ENCODE data around the gene SLC2A3.
A peak's percentile ranks its signal among the peaks of the same experiment; 100 is the strongest.
"Not testable (repeated sequence)": the region's sequence is repeated elsewhere in the genome, so short reads cannot be mapped to it uniquely, and the experiment has no call there.

SLC2A3 gene

DNA sequence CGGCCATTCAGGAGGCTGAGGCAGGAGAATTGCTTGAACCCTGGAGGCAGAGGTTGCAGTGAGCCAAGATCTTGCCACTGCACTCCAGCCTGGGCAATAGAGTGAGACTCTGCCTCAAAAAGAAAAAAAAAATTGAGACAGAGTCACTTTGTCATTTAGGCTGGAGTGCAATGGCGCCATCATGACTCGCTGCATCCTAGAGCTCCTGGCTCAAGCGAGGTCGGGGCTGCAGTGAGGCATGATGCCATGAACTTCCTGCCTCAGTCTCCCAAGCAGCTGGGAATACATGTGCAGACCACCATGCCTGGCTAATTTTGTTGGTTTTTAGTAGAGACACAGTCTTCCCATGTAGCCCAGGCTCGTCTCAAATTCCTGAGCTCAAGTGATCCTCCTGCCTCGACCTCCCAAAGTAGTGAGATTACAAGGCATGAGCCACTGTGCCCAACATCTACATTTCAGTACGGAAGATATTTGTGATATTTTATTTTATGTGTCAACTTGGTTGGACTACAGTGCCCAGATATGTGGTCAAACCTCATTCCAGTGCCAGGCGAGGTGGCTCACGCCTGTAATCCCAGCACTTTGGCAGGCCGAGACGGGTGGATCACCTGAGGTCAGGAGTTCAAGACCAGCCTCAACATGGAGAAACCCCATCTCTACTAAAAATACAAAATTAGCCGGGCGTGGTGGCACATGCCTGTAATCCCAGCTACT lies 14.4 kb upstream of the SLC2A3 start:
- not testable (repeated sequence) for DNase-seq

DNA sequence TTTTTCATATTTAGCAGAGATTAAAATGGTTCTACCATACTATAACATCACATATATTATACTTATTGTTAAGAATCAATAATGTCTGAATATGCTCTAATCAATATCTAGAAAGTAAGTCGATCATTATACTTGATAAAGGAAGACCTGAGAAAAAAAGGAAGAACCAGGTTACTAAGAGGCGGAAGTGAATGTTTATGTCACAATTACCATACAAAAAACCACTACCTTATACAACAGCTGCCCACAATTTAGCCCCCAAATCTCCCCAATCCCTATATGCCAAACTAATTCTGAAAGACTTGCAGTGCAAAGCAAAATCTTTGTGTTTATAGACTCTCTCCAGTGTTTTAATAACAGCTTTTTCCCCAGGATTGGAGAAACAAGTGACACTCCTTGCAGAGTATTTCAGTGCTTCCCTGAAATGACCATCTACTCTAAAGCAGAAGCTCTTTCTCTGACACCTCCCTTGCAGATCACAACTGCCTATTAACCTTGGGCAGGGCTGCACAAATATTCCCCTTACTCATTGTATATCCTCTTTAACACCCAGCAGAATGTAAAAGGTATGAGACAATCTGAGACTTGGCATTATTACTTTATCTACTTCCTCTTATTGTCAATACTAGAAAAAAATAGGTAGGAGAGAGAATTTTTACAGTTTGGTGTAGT lies 12.7 kb upstream of the SLC2A3 start:
- no peak for DNase-seq

DNA sequence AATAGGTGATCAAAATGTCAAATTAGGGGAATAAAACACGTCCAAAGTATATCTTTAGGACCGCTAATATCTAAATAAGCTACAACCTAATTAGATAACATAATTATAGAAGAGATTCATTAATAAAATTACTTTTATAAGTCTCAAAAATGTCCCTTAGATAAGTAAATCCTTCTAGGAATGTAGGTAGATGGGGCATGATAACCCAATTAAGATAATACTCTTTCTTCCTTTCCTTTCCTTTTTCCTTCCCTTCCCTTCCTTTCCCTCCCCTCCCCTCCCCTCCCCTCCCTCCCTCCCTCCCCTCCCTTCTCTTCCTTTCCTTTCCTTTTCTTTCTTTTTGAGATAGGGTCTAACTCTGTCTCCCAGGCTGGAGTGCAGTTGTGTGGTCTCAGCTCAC lies 11.0 kb upstream of the SLC2A3 start:
- DNase-seq, result no peak

DNA sequence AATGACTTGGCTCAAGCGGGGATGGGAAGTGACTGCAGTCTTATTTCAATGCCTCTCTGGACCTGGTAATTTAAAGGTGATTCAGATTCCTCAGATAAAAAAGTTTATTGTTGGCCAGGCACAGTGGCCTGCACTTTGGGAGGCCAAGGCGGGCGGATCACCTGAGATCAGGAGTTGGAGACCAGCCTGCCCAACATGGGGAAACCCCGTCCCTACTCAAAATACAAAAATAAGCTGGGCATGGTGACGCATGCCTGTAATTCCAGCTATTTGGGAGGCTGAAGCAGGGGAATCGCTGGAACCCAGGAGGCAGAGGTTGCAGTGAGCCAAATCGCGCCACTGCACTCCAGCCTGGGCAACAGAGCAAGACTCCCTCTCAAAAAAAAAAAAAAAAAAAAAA lies 8.8 kb upstream of the SLC2A3 start:
- not testable (repeated sequence) for DNase-seq

DNA sequence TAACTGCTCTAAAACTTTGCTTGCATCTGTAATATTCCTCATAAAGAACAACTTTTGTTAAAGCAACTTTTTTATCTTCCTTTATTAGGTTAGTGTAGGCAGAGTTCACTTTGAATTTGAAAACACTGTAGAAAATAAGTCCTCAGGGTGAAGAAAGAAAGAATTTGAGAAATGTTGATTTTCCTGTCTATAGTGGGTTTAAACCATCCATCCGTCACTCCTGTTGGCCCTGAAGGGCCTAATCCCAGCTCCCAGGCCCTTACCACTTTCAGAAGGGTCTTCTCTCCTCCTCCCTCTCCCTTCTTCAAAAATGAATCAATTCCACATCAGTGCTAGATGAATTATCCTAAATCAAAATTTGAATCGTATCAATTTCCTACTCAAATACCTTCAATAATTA lies 4.9 kb upstream of the SLC2A3 start:
- DNase-seq, result no peak

DNA sequence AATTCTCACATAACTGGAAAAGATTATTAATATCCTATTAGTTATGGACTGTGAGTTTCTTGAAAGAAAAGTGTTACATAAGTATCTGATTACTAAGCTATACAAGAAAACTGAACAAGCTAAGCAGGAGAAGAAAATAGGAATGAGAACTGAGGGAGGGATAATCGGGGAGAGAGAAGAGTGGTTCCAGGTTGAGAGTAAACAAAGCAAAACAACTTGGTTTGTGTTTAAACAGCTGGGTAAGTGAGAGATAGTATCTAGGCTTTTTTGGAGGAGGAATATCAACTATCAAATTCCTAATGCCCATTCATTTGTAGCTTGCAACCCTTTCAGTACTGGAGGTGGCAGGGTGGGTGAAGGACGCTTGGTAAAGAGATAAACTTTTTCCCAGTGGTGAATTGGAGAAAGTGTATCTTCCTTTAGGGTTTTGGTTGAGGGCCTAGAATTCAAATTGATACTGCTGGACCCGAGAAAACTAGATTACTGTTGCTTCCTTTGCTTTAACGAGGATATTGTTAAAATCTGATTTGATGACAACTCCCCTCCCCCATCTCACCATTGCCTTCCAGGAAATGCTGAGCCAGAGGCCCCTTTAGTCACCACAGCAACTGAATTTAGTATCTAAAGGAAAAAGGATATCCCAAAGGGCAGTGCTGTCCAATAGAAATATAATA lies 2.0 kb upstream of the SLC2A3 start:
- no peak for DNase-seq

DNA sequence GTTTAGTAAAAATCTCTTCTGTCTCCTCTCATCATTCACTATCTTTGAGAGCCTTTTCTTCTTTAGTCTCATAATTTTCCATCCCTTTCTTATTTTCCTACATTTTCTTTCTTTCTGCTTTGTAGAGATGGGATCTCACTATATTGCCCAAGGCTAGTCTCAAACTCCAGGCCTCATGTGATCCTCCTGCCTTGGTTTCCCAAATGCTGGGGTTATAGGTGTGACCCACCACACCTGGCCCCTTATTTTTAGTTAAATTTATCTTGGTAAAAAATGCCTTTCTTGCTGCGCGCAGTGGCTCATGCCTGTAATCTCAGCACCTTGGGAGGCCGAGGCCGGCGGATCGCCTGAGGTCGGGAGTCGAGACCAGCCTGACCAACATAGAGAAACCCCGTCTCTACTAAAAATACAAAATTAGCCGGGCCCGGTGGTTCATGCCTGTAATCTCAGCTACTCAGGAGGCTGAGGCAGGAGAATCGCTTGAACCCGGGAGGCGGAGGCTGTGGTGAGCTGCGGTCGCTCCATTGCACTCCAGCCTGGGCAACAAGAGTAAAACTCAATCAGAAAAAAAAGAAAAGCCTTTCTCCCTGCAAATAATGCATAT lies 996 bp downstream of the SLC2A3 start:
- no peak for DNase-seq

DNA sequence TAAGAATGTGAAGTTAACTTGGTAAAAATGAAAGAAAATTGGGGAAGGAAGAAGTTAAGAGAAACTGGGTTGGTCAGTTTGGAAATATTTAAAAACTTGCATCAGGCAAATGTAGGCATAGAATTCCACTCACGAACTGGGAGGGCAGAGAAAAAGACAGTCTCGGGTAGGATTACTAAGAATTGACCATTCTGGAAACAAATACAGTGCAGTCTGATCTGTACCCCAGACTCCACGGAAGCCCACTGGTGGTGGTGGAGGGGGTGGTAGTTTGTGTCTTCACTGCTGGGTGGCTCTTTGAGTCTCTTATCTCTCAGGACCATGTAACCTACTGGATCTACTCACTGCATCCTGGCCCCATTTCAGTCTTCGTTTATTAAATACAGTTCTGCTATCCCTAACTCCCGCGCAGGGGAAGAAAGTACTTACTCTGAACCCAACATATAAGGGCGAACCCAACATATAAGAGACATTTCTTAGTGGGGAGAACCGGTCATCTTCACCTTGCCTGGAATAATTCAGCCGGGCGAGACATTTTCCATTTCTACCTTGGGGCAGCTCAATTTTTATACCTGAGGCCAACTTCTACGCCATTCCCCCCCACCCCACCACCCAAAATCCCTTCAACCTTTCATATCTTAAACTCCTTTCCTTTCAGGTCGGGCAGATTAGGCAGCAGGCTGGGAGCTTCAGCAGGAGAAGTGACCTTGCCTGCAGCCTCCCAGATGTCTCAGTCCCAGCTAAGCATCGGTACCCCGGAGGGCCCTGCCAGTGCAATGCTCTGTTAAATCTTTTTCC lies 1.7 kb downstream of the SLC2A3 start:
- DNase-seq, result no peak

DNA sequence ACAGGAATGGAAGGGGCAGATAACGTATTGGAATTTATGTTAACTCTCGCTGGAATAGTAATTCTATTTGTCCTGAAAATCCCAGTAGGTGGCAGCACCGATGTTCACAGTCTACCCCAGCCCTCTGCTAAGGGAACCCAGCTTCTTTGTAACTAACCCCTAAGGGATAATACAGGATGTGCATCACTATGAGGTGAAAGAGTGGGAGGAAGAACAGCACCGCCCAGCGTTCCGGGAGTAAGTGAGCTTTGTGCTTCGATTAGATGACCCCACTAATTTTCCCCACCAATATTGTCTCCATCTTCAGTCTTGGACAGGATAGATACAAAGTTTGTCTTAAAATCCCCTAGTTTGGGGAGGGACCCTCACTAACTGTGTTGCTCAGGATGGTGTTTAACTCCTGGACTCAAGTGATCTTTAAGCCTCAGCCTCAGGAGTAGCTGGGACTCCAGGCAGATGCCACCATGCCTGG lies 2.7 kb downstream of the SLC2A3 start:
- DNase-seq, result peak; percentile 51

DNA sequence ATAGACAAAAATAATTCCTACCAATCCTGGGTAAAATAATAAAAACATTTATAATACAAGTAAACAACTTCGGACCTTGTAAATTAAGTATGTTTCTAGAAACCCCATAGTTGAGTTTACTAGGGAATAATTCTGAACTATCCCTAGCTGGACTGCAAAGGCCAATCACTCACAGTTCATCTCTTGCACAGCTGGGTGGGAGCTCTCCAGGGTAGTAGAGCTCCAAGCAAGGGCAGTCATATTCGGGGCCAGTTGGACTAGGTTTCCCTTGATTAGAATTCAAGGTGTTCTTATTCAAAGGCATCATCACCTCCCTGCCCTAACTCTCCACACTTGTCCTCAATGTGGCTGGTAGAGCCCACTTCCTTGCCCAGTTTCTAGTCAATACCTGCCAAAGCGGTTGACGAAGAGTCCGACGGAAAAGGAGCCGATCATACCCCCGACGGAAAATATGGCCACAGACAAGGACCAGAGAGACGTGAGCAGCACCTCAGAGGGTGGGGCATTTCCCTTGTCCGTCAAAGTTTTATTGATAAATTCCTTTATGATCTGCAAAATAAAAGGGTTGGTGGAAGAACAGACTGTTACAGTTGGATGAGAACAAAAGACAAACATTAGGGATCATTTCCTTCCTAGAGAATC lies 3.3 kb downstream of the SLC2A3 start:
- not testable (repeated sequence) for DNase-seq

DNA sequence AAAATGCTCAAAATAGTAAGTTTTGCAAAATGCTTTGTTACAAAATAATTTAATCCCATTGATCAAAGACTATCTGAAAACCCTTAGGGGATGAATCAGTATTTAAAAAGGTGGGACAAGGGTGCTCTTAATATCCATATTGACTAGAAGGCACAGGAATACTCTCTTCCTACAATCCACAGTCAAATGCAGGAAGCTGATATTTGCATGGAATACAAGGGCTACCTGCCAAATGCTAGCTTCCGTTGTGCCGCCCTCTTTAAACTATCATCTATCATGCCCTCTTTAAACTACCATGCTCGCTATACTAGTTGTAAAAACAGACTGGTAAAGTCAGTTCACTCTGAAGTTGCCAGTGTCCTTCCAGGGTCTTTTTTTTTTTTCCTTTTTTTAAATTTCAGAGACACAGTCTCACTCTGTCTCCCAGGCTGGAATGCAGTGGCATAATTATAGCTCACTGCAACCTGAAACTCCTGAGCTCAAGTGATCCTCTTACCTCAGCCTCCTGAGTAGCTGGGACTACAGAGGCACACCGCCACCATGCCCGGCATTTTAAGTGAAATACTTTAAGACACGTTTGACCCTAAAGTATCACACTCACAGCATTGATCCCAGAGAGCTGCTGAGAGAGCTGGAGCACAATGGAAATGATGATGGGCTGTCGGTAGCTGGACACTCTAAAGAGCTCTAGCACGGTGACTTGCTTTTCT lies 6.7 kb downstream of the SLC2A3 start:
- no peak for DNase-seq

DNA sequence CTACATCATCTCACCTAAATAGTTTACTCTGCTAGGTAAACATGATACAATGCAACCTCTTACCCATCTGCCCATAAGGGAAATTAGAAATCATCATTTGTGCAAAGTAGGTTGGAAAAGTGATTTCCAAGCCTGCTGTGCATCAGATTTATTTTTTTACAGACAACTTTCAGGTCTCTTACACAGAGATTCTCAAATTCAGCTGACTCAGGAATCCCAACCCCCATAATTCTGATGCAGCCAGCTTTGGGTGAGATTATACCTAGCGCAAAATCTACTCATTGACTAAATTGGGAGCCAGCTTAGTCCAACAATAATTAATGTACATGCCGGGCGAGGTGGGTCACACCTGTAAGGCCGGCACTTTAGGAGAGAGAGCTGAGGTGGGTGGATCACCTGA lies 8.5 kb downstream of the SLC2A3 start:
- DNase-seq, result no peak

DNA sequence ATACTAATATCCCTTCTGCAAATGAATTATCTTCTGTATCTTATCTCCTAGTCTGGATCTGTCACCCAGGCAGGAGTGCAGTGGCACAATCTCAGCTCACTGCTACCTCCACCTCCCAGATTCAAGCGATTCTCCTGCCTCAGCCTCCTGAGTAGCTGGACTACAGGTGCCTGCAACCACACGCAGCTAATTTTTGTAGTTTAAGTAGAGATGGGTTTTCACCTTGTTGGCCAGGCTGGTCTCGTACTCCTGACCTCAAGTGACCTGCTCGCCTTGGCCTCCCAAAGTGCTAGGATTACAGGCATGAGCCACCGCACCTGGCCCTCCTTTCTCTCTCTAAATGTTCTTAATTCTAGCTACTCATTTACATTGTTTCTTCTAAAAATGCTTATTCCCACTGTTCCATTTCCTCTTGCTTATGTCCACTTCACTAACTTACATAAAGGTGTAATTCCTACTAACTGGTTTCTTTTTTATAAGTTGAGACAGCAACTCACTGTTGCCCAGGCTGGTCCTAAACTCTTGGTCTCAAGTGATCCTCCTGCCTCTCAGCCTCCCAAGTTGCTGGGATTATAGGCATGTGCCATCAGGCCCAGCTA lies 9.8 kb downstream of the SLC2A3 start:
- not testable (repeated sequence) for DNase-seq

DNA sequence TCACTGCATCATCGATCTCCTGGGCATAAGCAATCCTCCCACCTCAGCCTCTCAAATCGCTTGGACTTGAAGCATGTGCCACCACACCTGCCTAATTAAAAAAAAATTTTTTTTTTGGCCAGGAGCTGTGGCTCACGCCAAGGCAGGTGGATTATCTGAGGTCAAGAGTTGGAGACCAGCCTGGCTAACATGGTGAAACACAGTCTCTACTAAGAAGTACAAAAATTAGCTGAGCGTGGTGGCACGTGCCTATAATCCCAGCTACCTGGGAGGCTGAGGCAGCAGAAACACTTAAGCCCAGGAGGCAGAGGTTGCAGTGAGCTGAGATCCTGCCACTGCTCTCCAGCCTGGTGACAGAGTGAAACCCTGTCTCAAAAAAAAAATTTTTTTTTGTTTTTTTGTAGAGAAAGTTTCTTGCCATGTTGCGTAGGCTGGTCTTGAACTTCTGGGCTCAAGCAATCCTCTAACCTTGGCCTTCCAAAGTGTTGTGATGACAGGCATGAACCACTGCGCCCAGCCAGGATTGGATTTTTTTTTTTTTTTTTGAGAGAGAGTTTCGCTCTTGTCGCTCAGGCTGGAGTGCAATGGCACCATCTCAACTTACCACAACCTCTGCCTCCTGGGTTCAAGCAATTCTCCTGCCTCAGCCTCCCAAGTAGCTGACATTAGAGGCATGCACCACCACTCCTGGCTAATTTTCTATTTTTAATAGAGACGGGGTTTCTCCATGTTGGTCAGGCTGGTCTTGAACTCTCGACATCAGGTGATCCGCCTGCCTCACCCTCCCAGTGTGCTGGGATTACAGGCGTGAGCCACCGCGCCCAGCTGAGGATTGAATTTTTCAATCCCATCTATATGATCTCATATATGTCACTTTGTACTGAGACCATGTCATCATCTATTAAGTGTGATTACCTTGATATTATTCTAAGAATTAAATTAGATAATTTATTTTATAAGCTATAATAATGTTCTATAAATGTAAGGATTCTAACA lies 12.4 kb downstream of the SLC2A3 start:
- DNase-seq, result no peak

DNA sequence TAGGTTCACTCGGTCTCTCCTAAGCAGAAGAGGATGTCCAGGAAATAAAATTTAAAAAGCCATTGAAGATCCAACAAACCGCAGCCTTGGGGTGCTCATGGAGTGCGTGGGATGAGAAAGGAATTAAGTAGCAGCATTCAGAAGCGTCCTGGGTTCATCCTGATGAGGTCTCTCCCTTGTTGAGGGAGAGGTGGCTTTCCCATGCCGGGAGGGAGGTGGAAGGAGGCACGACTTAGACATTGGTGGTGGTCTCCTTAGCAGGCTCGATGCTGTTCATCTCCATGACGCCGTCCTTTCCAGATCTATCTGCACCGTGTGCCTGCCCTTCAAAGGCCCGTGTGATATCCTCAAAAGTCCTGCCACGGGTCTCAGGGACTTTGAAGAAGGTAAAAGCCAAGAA lies 14.8 kb downstream of the SLC2A3 start:
- DNase-seq, result not testable (repeated sequence)

DNA sequence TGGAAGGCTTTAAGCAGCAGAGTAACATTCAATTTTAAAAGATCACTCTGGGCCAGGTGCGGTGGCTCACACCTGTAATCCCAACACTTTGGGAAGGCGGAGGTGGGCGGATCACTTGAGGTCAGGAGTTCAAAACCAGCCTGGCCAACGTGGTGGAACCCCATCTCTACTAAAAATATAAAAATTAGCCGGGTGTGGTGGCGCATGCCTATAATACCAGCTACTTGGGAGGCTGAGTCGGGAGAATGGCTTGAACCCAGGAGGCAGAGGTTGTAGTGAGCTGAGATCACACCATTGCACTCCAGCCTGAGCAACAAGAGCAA lies 17.8 kb downstream of the SLC2A3 start:
- not testable (repeated sequence) for DNase-seq

DNA sequence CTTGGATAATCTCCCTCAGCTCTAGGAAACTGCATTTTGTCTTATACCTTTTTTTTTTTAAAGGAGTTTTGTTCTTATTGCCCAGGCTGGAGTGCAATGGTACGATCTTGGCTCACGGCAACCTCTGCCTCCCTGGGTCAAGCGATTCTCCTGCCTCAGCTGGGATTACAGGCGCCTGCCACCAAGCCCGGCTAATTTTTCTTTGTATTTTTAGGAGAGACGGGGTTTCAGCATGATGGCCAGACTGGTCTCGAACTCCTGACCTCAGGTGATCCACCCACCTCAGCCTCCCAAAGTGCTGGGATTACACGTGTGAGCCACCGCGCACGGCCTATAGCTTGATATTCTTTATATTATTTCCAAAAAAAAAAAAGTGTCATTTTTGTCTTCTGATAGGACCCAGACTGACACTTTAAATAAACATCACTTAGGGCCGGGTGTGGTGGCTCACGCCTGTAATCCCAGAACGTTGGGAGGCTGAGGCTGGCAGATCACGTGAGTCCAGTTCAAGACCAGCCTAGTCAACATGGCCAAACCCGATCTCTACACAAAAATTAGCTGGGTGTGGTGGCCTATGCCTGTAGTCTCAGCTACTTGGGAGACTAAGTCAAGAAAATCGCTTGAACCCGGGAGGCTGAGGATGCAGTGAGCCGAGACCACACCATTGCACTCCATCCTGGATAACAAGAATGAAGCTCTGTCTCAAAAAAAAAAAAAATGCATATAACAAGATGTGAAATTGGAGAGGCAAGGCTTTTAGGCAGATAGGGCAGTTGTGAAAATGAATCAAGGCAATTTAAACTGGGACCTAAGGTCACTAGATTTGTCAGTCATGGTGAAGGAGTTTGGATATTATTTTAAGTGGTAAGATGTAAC lies 18.4 kb downstream of the SLC2A3 start:
- DNase-seq, result no peak

DNA sequence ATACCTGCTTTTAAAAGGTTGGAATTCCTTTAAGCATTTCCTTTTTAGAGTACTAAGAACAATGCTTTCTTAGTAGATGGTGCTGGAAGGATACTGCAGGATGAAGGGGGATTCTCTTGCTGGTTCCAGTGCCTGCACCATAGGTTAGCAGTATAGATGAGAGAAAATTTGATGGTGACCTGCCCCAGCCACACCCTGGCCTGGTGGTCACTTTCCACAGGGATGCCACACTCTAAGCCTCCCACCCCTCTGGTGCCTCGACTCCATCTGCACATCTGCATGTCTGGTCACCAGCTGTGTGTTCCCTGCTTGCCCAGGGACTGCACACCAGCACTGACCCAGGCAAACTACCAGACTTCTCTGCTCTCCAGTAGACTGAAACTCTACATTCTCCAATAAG lies 19.1 kb downstream of the SLC2A3 start:
- DNase-seq, result no peak

All from NCI-H146 (cell line).